ENCODE data around the gene ECHDC1. TPM values are rescaled to one million over a fixed set of nuclear protein-coding genes. Genes with fewer than 3 reads are reported as not detected.
A peak's percentile ranks its signal among the peaks of the same experiment; 100 is the strongest.

Gene ECHDC1
- polyA plus RNA-seq, 1 donor from 2014 or later: 95.7 TPM

GRCh38 chr6:127266178-127266891, 77.1 kb downstream of the ECHDC1 start, which contains the start of gene RNF146:
TSS of gene RNF146 (plus strand) at chr6:127266864. CDS start at chr6:127280339, 13,475 bp downstream.
- H3K9me3 ChIP-seq (ENCODE audit: low read length): no peaks in the 10 kb centered on the region
- no peaks in the 10 kb centered on the region for H3F3A ChIP-seq (ENCODE audit: insufficient read depth, low read length, poor library complexity, severe bottlenecking)
- H3K36me3 ChIP-seq (ENCODE audit: insufficient read depth, low read length): no peaks in the 10 kb centered on the region
- H3K27me3 ChIP-seq (ENCODE audit: insufficient read depth, low read depth, low read length): no peaks in the 10 kb centered on the region
- H2AFZ ChIP-seq (ENCODE audit: low read depth, low read length): peak within 1 kb of the TSS; percentile 71
- H3K9me2 ChIP-seq (ENCODE audit: insufficient read depth, low read length): no peaks in the 10 kb centered on the region
- peaks cover 42% of the 10 kb centered on the region for H3K79me2 ChIP-seq (replicated peaks; ENCODE audit: insufficient read depth, low read length)
- no peaks in the 10 kb centered on the region for H4K20me1 ChIP-seq (ENCODE audit: insufficient read depth)
- peak; percentile 53 for TF ChIP-seq EP300 (conservative IDR thresholded peaks at IDR 0.05; ENCODE audit: poor library complexity, severe bottlenecking)
- TF ChIP-seq RAD21 (conservative IDR thresholded peaks at IDR 0.05): peak; percentile 64
- TF ChIP-seq, protein P1, sequence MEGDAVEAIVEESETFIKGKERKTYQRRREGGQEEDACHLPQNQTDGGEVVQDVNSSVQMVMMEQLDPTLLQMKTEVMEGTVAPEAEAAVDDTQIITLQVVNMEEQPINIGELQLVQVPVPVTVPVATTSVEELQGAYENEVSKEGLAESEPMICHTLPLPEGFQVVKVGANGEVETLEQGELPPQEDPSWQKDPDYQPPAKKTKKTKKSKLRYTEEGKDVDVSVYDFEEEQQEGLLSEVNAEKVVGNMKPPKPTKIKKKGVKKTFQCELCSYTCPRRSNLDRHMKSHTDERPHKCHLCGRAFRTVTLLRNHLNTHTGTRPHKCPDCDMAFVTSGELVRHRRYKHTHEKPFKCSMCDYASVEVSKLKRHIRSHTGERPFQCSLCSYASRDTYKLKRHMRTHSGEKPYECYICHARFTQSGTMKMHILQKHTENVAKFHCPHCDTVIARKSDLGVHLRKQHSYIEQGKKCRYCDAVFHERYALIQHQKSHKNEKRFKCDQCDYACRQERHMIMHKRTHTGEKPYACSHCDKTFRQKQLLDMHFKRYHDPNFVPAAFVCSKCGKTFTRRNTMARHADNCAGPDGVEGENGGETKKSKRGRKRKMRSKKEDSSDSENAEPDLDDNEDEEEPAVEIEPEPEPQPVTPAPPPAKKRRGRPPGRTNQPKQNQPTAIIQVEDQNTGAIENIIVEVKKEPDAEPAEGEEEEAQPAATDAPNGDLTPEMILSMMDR (IDR thresholded peaks at IDR 0.05; ENCODE audit: poor library complexity, severe bottlenecking): peak; percentile 96
- no peak for TF ChIP-seq POLR2AphosphoS5 (IDR thresholded peaks at IDR 0.05)
- TF ChIP-seq SMC3 (conservative IDR thresholded peaks at IDR 0.05; ENCODE audit: poor library complexity): peak; percentile 77
- no peak for TF ChIP-seq EZH2 (IDR thresholded peaks at IDR 0.05; ENCODE audit: borderline replicate concordance, insufficient read depth, low read length, poor library complexity, severe bottlenecking)
- TF ChIP-seq MXI1 (conservative IDR thresholded peaks at IDR 0.05; ENCODE audit: poor library complexity, severe bottlenecking): peak; percentile 62
- TF ChIP-seq REST (IDR thresholded peaks at IDR 0.05; ENCODE audit: borderline replicate concordance): no peak
- no peak for TF ChIP-seq TAF1 (IDR thresholded peaks at IDR 0.05; ENCODE audit: low read depth)
- H3K4me3 ChIP-seq (ENCODE audit: low read length): peak within 1 kb of the TSS; percentile 90
- H3K9ac ChIP-seq (ENCODE audit: low read length): peak within 1 kb of the TSS; percentile 99
- H3K4me2 ChIP-seq (ENCODE audit: low read length): peak within 1 kb of the TSS; percentile 83
- peak within 1 kb of the TSS; percentile 96 for H3K27ac ChIP-seq (ENCODE audit: low read length)

GRCh38 chr6:127263481-127263880, 79.9 kb downstream of the ECHDC1 start:
- Histone ChIP-seq H3F3A (ENCODE audit: insufficient read depth, low read length, poor library complexity, severe bottlenecking) (no peaks in the 10 kb centered on the region), H4K20me1 (ENCODE audit: insufficient read depth) (no peaks in the 10 kb centered on the region), H3K9me2 (ENCODE audit: insufficient read depth, low read length) (no peaks in the 10 kb centered on the region), H3K4me3 (ENCODE audit: low read length) (no peak overlapping the region), H3K27me3 (ENCODE audit: insufficient read depth, low read depth, low read length) (no peaks in the 10 kb centered on the region), H3K79me2 (replicated peaks; ENCODE audit: insufficient read depth, low read length) (peaks cover 14% of the 10 kb centered on the region), H2AFZ (ENCODE audit: low read depth, low read length) (no peak overlapping the region), H3K9ac (ENCODE audit: low read length) (no peak overlapping the region), H3K4me2 (ENCODE audit: low read length) (no peak overlapping the region), H3K9me3 (ENCODE audit: low read length) (no peaks in the 10 kb centered on the region), H3K27ac (ENCODE audit: low read length) (no peak overlapping the region), H3K36me3 (ENCODE audit: insufficient read depth, low read length) (no peaks in the 10 kb centered on the region)
- TF ChIP-seq MXI1 (conservative IDR thresholded peaks at IDR 0.05; ENCODE audit: poor library complexity, severe bottlenecking): no peak
- no peak for TF ChIP-seq RAD21 (conservative IDR thresholded peaks at IDR 0.05)
- TF ChIP-seq, protein P1 (IDR thresholded peaks at IDR 0.05; ENCODE audit: poor library complexity, severe bottlenecking): no peak
- TF ChIP-seq TAF1 (IDR thresholded peaks at IDR 0.05; ENCODE audit: low read depth): no peak

Measured in neural cell (in vitro differentiated cells).